Measurements from ENCODE around the gene RNU6-9.

- TF ChIP-seq CTCF (IDR thresholded peaks at IDR 0.05) (no peak), POLR2A (IDR thresholded peaks at IDR 0.05) (no peak)
Measured at GRCh38 chr19:887599-887998, 5.7 kb upstream of the RNU6-9 start.
